Calu3 (cell line): ENCODE results near the gene ETNK2. TPM values are rescaled to one million over a fixed set of nuclear protein-coding genes. Genes with fewer than 3 reads are reported as not detected.

Experiments used
- BruUV-seq: library from RNA; stranded (reverse); fragments of 400-500 nt; replicated peaks from 2 replicates; lab custom pipeline; 2021; lab: Mats Ljungman, UMichigan
- CTCF ChIA-PET: fragments of 300-600 bp; sonication (Branson Sonifier 250); formaldehyde crosslinking; loops from one replicate; lab custom pipeline; 2022; ENCODE audit warnings: antibody characterized with exemption; lab: Charles Lee
- DNase-seq: peaks from one replicate; pipeline ENCODE4 v3.0.0; 2022
- H3K27ac Mint-ChIP-seq: one replicate; pipeline ENCODE4 v1.8.0; 2022; ENCODE audit warnings: mixed read lengths; ENCODE audit not compliant: unreplicated experiment
- H3K27me3 Mint-ChIP-seq: one replicate; pipeline ENCODE4 v1.8.0; 2022; ENCODE audit warnings: mixed read lengths; ENCODE audit not compliant: unreplicated experiment
- H3K36me3 Mint-ChIP-seq: one replicate; pipeline ENCODE4 v1.8.0; 2022; ENCODE audit warnings: mild to moderate bottlenecking, moderate library complexity, mixed read lengths; ENCODE audit not compliant: insufficient read depth, unreplicated experiment
- H3K4me1 Mint-ChIP-seq: one replicate; pipeline ENCODE4 v1.8.0; 2022; ENCODE audit warnings: mild to moderate bottlenecking, low read depth, mixed read lengths; ENCODE audit not compliant: unreplicated experiment
- H3K4me3 Mint-ChIP-seq: one replicate; pipeline ENCODE4 v1.8.0; 2022; ENCODE audit warnings: mild to moderate bottlenecking, low read depth, moderate library complexity, mixed read lengths; ENCODE audit not compliant: unreplicated experiment
- H3K9me3 Mint-ChIP-seq: one replicate; pipeline ENCODE4 v1.8.0; 2022; ENCODE audit warnings: low read depth, mixed read lengths; ENCODE audit not compliant: unreplicated experiment
- intact Hi-C: fragments of 100-400 bp; cut with micrococcal nuclease; formaldehyde crosslinking; loops from one replicate; pipeline ENCODE4 v1.10.0; 2022; ENCODE audit not compliant: unreplicated experiment
- total RNA-seq: library from RNA; stranded (reverse); gene quantifications from 2 replicates; pipeline ENCODE4 v1.2.3, GENCODE V29; 2022
- TF ChIP-seq, protein P1 (sequence below): fragments of 200-600 bp; IDR thresholded peaks from one replicate; pipeline ENCODE4 v1.8.0; 2022; ENCODE audit warnings: antibody characterized with exemption; ENCODE audit not compliant: unreplicated experiment

Gene ETNK2
- total RNA-seq, 1 experiment from 2014 or later = 5.0 TPM

DNA sequence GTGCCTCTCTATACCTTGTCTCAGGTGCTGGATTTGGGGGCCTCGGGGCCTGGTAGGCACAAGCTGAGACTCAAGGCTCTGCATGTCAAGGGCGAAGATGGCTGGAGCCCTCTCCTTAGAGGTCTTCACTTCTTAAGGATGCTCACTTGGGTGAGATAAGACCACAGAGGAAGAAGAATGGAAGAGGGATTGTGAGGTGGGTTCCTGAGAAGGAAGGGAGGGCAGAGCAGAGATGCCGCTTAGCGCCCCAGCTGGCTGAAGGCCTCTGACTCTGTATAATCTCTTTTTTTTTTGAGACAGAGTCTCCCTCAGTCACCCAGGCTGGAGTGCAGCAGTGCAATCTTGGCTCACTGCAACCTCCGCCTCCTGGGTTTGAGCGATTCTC is 46.7 kb downstream of the ETNK2 start:
- Mint-ChIP-seq H3K4me3 (peak overlapping the region; percentile 47), H3K9me3 (no peaks in the 10 kb centered on the region), H3K4me1 (peaks cover 53% of the 10 kb centered on the region), H3K27me3 (no peaks in the 10 kb centered on the region), H3K27ac (peak overlapping the region; percentile 82), H3K36me3 (peaks cover 13% of the 10 kb centered on the region)
- BruUV-seq = no TSS peak
- TF ChIP-seq, protein P1, sequence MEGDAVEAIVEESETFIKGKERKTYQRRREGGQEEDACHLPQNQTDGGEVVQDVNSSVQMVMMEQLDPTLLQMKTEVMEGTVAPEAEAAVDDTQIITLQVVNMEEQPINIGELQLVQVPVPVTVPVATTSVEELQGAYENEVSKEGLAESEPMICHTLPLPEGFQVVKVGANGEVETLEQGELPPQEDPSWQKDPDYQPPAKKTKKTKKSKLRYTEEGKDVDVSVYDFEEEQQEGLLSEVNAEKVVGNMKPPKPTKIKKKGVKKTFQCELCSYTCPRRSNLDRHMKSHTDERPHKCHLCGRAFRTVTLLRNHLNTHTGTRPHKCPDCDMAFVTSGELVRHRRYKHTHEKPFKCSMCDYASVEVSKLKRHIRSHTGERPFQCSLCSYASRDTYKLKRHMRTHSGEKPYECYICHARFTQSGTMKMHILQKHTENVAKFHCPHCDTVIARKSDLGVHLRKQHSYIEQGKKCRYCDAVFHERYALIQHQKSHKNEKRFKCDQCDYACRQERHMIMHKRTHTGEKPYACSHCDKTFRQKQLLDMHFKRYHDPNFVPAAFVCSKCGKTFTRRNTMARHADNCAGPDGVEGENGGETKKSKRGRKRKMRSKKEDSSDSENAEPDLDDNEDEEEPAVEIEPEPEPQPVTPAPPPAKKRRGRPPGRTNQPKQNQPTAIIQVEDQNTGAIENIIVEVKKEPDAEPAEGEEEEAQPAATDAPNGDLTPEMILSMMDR = no peak
- CTCF ChIA-PET = interaction anchor here (0.6 to 1.6 kb wide), 2 partner anchors 24 to 124 kb away, joined by 4 to 7 read pairs; no protein-coding TSS in a partner anchor
- intact Hi-C loops = no loop called here
- no peak for DNase-seq

DNA sequence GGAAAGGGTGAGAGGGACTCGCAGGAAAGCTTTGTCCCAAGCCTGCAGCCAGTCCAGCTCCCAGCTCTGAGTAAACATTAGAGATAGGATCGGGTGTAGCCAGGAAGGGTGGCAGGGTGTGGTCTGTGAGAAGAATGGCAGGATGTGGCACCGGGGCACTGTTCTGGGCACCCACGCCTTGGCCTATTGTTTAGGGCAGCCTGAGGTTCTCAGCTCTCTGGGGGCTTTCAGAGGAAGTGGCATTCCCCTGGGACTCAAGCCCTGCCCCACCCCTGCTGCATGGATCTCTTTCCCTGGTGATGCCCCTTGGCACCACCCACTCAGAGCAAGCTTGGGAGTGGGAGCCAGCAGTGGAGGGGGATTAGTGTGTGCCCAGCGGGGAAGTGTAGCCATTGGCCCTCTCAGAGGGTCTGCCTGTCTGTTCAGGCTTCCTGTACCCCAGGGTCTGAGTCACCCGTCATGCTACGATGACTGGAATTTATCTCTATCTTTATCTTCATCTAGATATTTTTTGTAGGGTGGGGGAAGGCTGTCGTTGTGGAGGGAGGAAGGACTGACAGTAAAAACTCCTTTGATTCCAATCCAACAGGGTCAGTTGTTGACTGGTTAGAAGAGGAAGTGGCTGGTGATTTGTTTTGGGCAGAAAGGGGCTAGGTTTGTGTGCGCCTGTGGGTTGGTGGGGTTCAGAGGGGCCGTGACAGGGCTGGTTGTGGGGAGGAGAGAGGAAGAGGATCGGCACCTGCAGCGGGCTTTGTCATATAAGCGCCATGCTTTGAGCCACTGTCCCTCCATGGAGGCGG is 47.3 kb downstream of the ETNK2 start:
- intact Hi-C loops = no loop called here
- peaks cover 13% of the 10 kb centered on the region for H3K36me3 Mint-ChIP-seq
- peak overlapping the region; percentile 47 for H3K4me3 Mint-ChIP-seq
- CTCF ChIA-PET = interaction anchor here (0.6 to 1.6 kb wide), 4 partner anchors 23 to 244 kb away, joined by 3 to 7 read pairs (median 4); no protein-coding TSS in a partner anchor
- H3K4me1 Mint-ChIP-seq = peaks cover 54% of the 10 kb centered on the region
- BruUV-seq = no TSS peak
- H3K27me3 Mint-ChIP-seq = no peaks in the 10 kb centered on the region
- H3K9me3 Mint-ChIP-seq = no peaks in the 10 kb centered on the region
- TF ChIP-seq, protein P1 = no peak
- DNase-seq = peak; percentile 60
- peak overlapping the region; percentile 82 for H3K27ac Mint-ChIP-seq

DNA sequence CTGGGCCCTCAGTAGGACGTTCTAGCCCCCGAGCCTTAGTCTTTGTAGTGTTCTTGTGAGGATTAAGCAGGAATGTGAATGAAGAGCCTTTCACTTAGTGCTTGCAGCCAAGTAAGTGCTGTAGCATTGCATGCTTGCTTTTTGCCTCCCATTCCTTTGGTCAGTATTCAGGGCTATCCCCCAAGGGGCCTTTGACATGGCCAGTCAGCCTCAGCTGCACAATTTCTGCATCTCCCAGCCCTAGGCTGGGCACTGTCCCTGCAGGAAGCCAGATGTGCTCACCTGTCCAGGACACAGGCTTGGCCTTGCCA is 48.5 kb downstream of the ETNK2 start:
- DNase-seq = no peak
- Mint-ChIP-seq H3K9me3 (no peaks in the 10 kb centered on the region), H3K27ac (peak overlapping the region; percentile 60), H3K27me3 (no peaks in the 10 kb centered on the region), H3K4me1 (peaks cover 54% of the 10 kb centered on the region), H3K36me3 (peaks cover 13% of the 10 kb centered on the region), H3K4me3 (no peak overlapping the region)
- BruUV-seq = no TSS peak
- CTCF ChIA-PET = interaction anchor here (1.6 kb wide), 1 partner anchor 26 kb away, joined by 7 read pairs; no protein-coding TSS in a partner anchor
- TF ChIP-seq, protein P1 = no peak
- intact Hi-C loops = no loop called here

DNA sequence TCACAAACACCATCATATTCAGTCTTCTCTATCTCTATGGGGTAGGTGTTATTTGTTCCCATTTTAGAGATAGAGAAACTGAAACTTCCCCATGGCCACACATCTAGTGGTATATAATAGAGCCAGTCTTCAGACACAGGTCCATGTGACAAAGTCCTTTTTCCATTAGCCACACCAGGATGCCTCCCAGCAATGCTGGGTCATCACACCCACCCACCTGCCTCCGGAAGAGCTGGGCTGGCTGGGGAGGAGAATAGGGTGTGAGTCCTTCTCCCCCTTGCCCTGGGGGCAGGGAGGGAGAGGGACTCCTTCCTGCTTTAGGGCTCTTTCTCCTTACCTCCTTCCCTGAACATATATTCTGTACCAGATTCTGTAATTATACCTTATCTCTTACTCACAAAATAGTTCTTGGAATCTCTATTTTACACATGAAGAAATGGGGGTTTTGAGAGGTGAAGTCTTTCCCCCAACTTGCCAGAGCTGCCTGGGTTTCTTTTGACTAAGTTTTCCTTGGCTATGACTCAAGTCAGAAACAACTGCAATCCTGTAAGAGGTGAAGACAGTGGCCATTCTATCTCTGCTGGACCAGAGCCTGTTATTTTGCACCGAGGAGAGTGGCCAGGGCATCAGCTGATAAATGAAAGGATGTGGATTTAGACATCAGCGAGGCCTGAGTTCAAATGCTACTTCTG is 49.0 kb downstream of the ETNK2 start:
- Mint-ChIP-seq H3K4me1 (peaks cover 54% of the 10 kb centered on the region), H3K4me3 (no peak overlapping the region), H3K27me3 (no peaks in the 10 kb centered on the region), H3K9me3 (no peaks in the 10 kb centered on the region), H3K27ac (peak overlapping the region; percentile 60), H3K36me3 (peaks cover 13% of the 10 kb centered on the region)
- CTCF ChIA-PET = no interaction called here
- TF ChIP-seq, protein P1 = no peak
- BruUV-seq = no TSS peak
- DNase-seq = peak; percentile 45
- intact Hi-C loops = no loop called here
